Esophagus squamous epithelium (tissue), 5 donors: Measurements from ENCODE around the gene RNPC3. TPM values are rescaled to one million over a fixed set of nuclear protein-coding genes. Genes with fewer than 3 reads are reported as not detected.
A peak's percentile ranks its signal among the peaks of the same experiment; 100 is the strongest.
"Not testable (repeated sequence)": the region's sequence is repeated elsewhere in the genome, so short reads cannot be mapped to it uniquely, and the experiment has no call there.

ENCODE experiments used
- DNase-seq: peaks from one replicate; lab custom pipeline; 2025; lab: John Stamatoyannopoulos, UW
- H3K27ac ChIP-seq, 4 donors: fragments of 200-600 bp; sonication (generic); one replicate each; pipeline ENCODE4 v1.5.1; 2016 to 2019; ENCODE audit warnings: mild to moderate bottlenecking in 1 of 4
- H3K27me3 ChIP-seq, 4 donors: fragments of 200-600 bp; sonication (generic); 1 replicate in 3 of 4; 2 replicates in 1 of 4; pipeline versions ENCODE4 v1.5.1 to v1.6.0; 2017 to 2021; ENCODE audit warnings: antibody characterized with exemption in 1 of 4
- H3K36me3 ChIP-seq, 3 donors: fragments of 200-600 bp; sonication (generic); one replicate each; pipeline ENCODE4 v1.5.1; 2016 to 2019
- H3K4me1 ChIP-seq, 3 donors: fragments of 200-600 bp; sonication (generic); one replicate each; pipeline ENCODE4 v1.5.1; 2017 to 2019
- H3K4me3 ChIP-seq, 4 donors: fragments of 200-600 bp; sonication (generic); 1 replicate in 3 of 4; 2 replicates in 1 of 4; pipeline ENCODE4 v1.5.1; 2016 to 2019; ENCODE audit warnings: mild to moderate bottlenecking in 2 of 4, moderate library complexity in 1 of 4
- H3K9me3 ChIP-seq, 3 donors: fragments of 200-600 bp; sonication (generic); one replicate each; pipeline ENCODE4 v1.5.1; 2016 to 2019
- CTCF ChIP-seq, 6 experiments: fragments of 450-650 bp in 4 of 6; fragments of 200-600 bp in 2 of 6; sonication (generic) in 2 of 6; IDR thresholded peaks; one replicate each; pipeline ENCODE4 v1.5.1; 2016 to 2019; ENCODE audit warnings: antibody characterized with exemption in 6 of 6, mild to moderate bottlenecking in 4 of 6, moderate library complexity in 4 of 6
- POLR2A ChIP-seq, 4 donors: fragments of 450-650 bp; IDR thresholded peaks; one replicate each; pipeline ENCODE4 v1.6.1; 2017; ENCODE audit warnings: antibody characterized with exemption in 4 of 4, mild to moderate bottlenecking in 4 of 4, moderate library complexity in 3 of 4
- WGBS, 2 donors: methylation state at CpG; one replicate each; pipeline ENCODE4 v1.1.5; 2018; 5-methylcytosine and 5-hydroxymethylcytosine counted together
- intact Hi-C: fragments of 100-400 bp; cut with DNase I; formaldehyde crosslinking; loops from one replicate; pipeline ENCODE4 v1.15.0; 2022
- total RNA-seq, 4 donors: library from RNA; depleted of rRNA; stranded (reverse); fragments of >200 nt; gene quantifications; one replicate each; pipeline ENCODE4 v1.1.0, GENCODE V29; 2016
- donor health status: DM: yes; HTN: yes; CAD: no.

RNPC3 gene
- total RNA-seq, 4 donors from 2014 or later = 8.8 to 34.7 (median 12.9) TPM

DNA sequence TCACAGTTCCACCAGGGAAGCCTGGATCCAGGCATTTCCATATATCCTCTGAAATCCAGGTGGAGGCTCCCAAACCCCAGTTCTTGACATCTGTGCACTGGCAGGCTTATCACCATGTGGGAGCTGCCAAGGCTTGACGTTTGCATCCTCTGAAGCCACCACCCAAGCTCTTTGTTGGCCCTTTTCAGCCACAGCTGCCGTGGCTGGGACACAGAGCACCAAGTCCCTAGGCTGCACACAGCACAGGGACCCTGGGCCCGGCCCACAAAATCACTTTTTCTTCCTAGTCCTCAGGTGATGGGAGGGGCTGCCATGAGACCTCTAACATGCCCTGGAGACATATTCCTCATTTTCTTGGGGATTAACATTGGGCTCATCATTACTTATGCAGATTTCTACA is 22.3 kb downstream of the RNPC3 start:
- H3K27me3 ChIP-seq = no peaks in the 10 kb centered on the region
- intact Hi-C loops = no loop called here
- no peak overlapping the region for H3K27ac ChIP-seq
- TF ChIP-seq POLR2A (IDR thresholded peaks at IDR 0.05) (no peak), CTCF (IDR thresholded peaks at IDR 0.05) (no peak)
- 87 to 100% methylated on average over 1 to 3 of the region's 3 CpGs for WGBS, 2 donors
- no peaks in the 10 kb centered on the region for H3K4me1 ChIP-seq
- H3K9me3 ChIP-seq = no peaks in the 10 kb centered on the region
- DNase-seq = no peak
- H3K36me3 ChIP-seq = peaks cover 5 to 100% (median 30%) of the 10 kb centered on the region in 3 donors
- H3K4me3 ChIP-seq = no peak overlapping the region

DNA sequence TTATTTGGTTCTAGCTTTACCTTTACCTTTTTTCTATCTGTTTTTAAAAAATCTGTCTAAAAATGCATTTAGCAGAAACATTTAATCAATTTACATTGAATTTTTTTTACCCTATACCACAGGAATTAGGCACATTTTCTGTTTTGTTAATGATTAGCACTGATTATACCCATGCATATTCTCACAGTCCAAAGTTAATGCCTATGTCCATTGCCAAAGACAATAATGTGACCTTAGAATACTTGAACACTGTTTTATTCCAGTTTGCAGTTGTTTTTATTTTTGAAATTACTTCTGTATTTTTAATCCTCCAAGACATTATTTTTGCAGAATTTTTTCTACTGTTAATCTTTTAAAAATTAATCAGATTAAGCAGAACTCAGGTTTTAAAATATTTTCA is 34.9 kb downstream of the RNPC3 start:
- H3K27ac ChIP-seq = no peak overlapping the region
- peaks cover 0 to 21% (median 0%) of the 10 kb centered on the region in 3 donors for H3K36me3 ChIP-seq
- no peaks in the 10 kb centered on the region for H3K9me3 ChIP-seq
- intact Hi-C loops = no loop called here
- TF ChIP-seq POLR2A (IDR thresholded peaks at IDR 0.05) (no peak), CTCF (IDR thresholded peaks at IDR 0.05) (no peak)
- no peaks in the 10 kb centered on the region for H3K27me3 ChIP-seq
- H3K4me3 ChIP-seq = no peak overlapping the region
- H3K4me1 ChIP-seq = peaks cover 0 to 8% (median 0%) of the 10 kb centered on the region in 3 donors
- no peak for DNase-seq

DNA sequence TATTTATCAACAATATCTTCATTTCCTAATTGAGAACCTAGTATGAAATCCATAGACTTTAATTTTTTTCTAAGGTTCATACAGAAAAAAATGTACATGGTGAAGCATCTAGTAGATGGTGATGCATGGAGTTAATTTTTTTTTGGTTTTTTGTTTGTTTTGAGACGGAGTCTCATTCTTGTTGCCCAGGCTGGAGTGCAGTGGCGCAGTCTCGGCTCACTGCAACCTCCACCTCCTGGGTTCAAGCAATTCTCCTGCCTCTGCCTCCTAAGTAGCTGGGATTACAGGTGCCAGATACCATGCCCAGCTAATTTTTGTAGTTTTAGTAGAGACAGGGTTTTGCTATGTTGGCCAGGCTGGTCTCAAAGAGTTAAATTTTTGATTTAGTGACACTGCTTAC is 35.6 kb downstream of the RNPC3 start:
- H3K27me3 ChIP-seq = not testable (repeated sequence)

GRCh38 chr1:103561643-103562395 is 36.3 kb downstream of the RNPC3 start:
- DNase-seq = no peak
- Histone ChIP-seq H3K36me3 (peaks cover 0 to 7% (median 0%) of the 10 kb centered on the region in 3 donors), H3K4me1 (peaks cover 0 to 8% (median 0%) of the 10 kb centered on the region in 3 donors), H3K27ac (peak overlapping the region in 3 of 4 donors; percentile 43 to 59 (median 59)), H3K9me3 (no peaks in the 10 kb centered on the region), H3K4me3 (peak overlapping the region in 1 of 4 donors; percentile 15), H3K27me3 (no peaks in the 10 kb centered on the region)
- no peak for TF ChIP-seq POLR2A (IDR thresholded peaks at IDR 0.05)
- TF ChIP-seq CTCF (IDR thresholded peaks at IDR 0.05) = no peak
- 56 to 62% methylated on average over 2 of the region's 2 CpGs for WGBS, 2 donors
- intact Hi-C loops = no loop called here

More for the DNA sequence above, 35.6 kb downstream of the RNPC3 start:
- H3K4me1 ChIP-seq, DNase-seq, H3K4me3 ChIP-seq, intact Hi-C loops, H3K9me3 ChIP-seq: not testable (repeated sequence)
- Histone ChIP-seq H3K36me3 (peaks cover 0 to 14% (median 0%) of the 10 kb centered on the region in 3 donors), H3K27ac (peak overlapping the region in 2 of 4 donors; percentile 43 to 59)
- WGBS, 2 donors = 71 to 80% methylated on average over 3 of the region's 3 CpGs

- H3K27ac ChIP-seq = peak overlapping the region in 1 of 4 donors; percentile 40
- DNase-seq = no peak
- peaks cover 0 to 8% (median 0%) of the 10 kb centered on the region in 3 donors for H3K4me1 ChIP-seq
- no peak for TF ChIP-seq POLR2A (IDR thresholded peaks at IDR 0.05)
- no peak for TF ChIP-seq CTCF (IDR thresholded peaks at IDR 0.05)
- intact Hi-C loops = no loop called here
- H3K4me3 ChIP-seq = no peak overlapping the region
- no peaks in the 10 kb centered on the region for H3K27me3 ChIP-seq
- no peaks in the 10 kb centered on the region for H3K36me3 ChIP-seq
- 86 to 90% methylated on average over 4 of the region's 4 CpGs for WGBS, 2 donors
- no peaks in the 10 kb centered on the region for H3K9me3 ChIP-seq
These were observed 37.6 kb downstream of the RNPC3 start for GRCh38 chr1:103563056-103563455.
